GM18951 (cell line): ENCODE results near the gene ARID1B.

ENCODE experiments used
- POLR2A ChIP-seq: IDR thresholded peaks from 4 replicates; pipeline ENCODE4 v1.6.1; 2011; ENCODE audit warnings: mild to moderate bottlenecking; ENCODE audit not compliant: insufficient read length, insufficient read depth; ENCODE audit errors: extremely low read depth
- in situ Hi-C: fragments of 300-500 bp; cut with MboI; formaldehyde crosslinking; loops from one replicate; pipeline ENCODE4 v1.12.0; 2022; ENCODE audit warnings: low sequenced_read_pairs, mixed read lengths, inconsistent platforms; ENCODE audit not compliant: unreplicated experiment

ARID1B gene

GRCh38 chr6:157021344-157021992 is 244.3 kb downstream of the ARID1B start:
- in situ Hi-C loops: loop anchor here (10.0 kb wide), 1 partner anchor 237 kb away; no protein-coding TSS in a partner anchor
- TF ChIP-seq POLR2A: peak; percentile 93

- TF ChIP-seq POLR2A: no peak
- in situ Hi-C loops: loop anchor here (10.0 kb wide), 1 partner anchor 237 kb away; no protein-coding TSS in a partner anchor
Measured at GRCh38 chr6:157021993-157022740, 245.0 kb downstream of the ARID1B start.

GRCh38 chr6:157023958-157024357 is 246.8 kb downstream of the ARID1B start:
- in situ Hi-C loops: loop anchor here (10.0 kb wide), 1 partner anchor 239 kb away; no protein-coding TSS in a partner anchor
- TF ChIP-seq POLR2A: no peak

GRCh38 chr6:157024745-157025144 is 247.6 kb downstream of the ARID1B start:
- in situ Hi-C loops: loop anchor here (10.0 kb wide), 1 partner anchor 240 kb away; no protein-coding TSS in a partner anchor

GRCh38 chr6:157025437-157025836 is 248.3 kb downstream of the ARID1B start:
- no peak for TF ChIP-seq POLR2A
- in situ Hi-C loops: loop anchor here (10.0 kb wide), 1 partner anchor 241 kb away; no protein-coding TSS in a partner anchor

More at GRCh38 chr6:157024745-157025144, 247.6 kb downstream of the ARID1B start:
- no peak for TF ChIP-seq POLR2A

GRCh38 chr6:157029980-157030690 is 253.0 kb downstream of the ARID1B start:
- TF ChIP-seq POLR2A: no peak
- in situ Hi-C loops: loop anchor here (10.0 kb wide), 1 partner anchor 245 kb away; no protein-coding TSS in a partner anchor

GRCh38 chr6:157030755-157031154 is 253.6 kb downstream of the ARID1B start:
- in situ Hi-C loops: no loop called here
- TF ChIP-seq POLR2A: no peak

- no peak for TF ChIP-seq POLR2A
- in situ Hi-C loops: no loop called here
Measured at GRCh38 chr6:157032923-157033322, 255.7 kb downstream of the ARID1B start.

GRCh38 chr6:157033428-157034140 is 256.4 kb downstream of the ARID1B start:
- TF ChIP-seq POLR2A: no peak
- in situ Hi-C loops: no loop called here

GRCh38 chr6:157034436-157035230 is 257.5 kb downstream of the ARID1B start:
- in situ Hi-C loops: no loop called here
- no peak for TF ChIP-seq POLR2A

- in situ Hi-C loops: no loop called here
- no peak for TF ChIP-seq POLR2A
Measured at GRCh38 chr6:157035546-157035945, 258.4 kb downstream of the ARID1B start.

GRCh38 chr6:157036245-157036711 is 259.1 kb downstream of the ARID1B start:
- in situ Hi-C loops: no loop called here
- no peak for TF ChIP-seq POLR2A
